HL-60 (cell line): Measurements from ENCODE around the gene UTF1.

ENCODE experiments used
- CTCF ChIP-seq: IDR thresholded peaks from one replicate; pipeline ENCODE4 v1.5.1; 2011; ENCODE audit warnings: low read length, control low read depth, inconsistent platforms; ENCODE audit not compliant: insufficient read depth
- GABPA ChIP-seq: IDR thresholded peaks from 2 replicates; pipeline ENCODE4 v1.6.1; 2012; ENCODE audit warnings: low read depth
- POLR2AphosphoS5 ChIP-seq: IDR thresholded peaks from 2 replicates; pipeline ENCODE4 v1.6.1; 2012; ENCODE audit warnings: low read depth
- REST ChIP-seq: IDR thresholded peaks from 2 replicates; pipeline ENCODE4 v1.6.1; 2012; ENCODE audit warnings: low read depth; ENCODE audit not compliant: insufficient replicate concordance
- SPI1 ChIP-seq: IDR thresholded peaks from 2 replicates; pipeline ENCODE4 v1.6.1; 2012; ENCODE audit warnings: low read depth, mild to moderate bottlenecking, borderline replicate concordance

- no peak for TF ChIP-seq CTCF
- TF ChIP-seq POLR2AphosphoS5: no peak
- TF ChIP-seq REST: no peak
- no peak for TF ChIP-seq GABPA
- no peak for TF ChIP-seq SPI1
Observed at GRCh38 chr10:133189726-133190125, 40.3 kb upstream of the UTF1 start.
